ENCODE results near the gene NR3C2.

NR3C2 gene

DNA sequence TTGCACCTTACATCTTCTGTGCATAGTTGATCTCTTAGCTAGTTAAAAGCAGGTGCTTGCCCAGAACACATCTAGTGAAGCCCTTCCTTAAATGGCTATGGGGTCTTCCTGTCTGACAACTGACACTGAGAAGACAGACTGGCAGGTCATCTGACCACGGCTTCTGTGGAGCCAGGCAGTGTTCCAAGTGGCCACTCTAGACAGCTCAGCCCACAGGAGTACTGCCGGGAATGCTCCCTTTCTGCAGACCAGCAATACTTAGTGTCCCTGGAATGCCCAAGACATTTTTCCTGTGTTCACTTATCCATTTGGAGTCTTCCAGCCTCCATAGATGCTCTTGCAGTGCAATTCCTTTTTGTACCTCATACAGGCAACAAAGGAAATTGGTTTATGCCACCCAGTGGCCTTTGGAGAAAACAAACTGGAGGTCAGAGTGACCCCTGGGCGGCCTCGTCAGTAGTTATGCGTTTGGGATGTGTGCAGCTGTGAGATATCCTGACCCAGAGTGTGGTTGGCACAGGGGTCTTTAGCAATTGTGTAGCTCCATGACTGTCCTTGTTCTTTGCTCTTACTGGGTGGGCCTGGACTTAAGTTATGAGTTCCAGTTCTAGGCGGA is 374.8 kb downstream of the NR3C2 start:
- DNase-seq: no peak

DNA sequence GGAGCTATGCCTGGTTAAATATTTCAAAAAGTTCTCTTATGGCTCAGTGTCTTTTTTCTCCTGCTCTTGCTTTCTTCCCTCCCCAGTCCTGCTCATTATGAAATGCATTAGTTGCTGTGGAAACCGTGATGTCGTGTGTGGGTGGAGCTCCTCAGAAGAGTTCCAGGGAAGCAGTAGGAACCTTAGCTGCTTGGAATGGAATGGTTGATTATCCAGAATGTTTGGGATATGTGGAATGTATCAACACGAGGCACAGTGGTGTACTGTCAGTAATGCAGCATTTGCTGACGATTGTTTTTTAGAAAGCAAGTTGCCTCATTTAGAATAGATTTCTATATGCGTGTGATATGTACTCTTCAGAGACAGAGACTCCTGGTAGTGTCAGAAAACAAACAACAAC is 377.1 kb downstream of the NR3C2 start:
- no peak for DNase-seq

DNA sequence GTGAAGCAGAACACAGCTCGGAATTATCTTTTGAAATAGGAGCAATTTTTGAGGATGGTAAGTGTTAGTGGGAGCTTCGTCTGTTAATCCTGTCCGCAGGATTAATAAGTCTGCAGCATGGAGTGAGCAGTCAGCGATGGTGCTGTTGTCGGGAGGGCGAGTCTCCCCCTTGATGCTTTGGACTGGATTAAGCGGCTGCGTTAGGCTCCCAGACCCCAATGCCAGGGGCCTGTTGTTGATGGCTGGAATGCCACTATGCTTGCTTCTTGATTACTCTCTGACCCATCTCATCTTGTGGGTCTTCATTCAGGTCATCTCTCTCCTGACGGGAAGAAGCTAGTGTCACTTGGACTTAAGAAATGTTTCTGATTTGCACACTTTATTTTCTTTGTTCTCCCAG is 377.8 kb downstream of the NR3C2 start:
- DNase-seq: no peak

DNA sequence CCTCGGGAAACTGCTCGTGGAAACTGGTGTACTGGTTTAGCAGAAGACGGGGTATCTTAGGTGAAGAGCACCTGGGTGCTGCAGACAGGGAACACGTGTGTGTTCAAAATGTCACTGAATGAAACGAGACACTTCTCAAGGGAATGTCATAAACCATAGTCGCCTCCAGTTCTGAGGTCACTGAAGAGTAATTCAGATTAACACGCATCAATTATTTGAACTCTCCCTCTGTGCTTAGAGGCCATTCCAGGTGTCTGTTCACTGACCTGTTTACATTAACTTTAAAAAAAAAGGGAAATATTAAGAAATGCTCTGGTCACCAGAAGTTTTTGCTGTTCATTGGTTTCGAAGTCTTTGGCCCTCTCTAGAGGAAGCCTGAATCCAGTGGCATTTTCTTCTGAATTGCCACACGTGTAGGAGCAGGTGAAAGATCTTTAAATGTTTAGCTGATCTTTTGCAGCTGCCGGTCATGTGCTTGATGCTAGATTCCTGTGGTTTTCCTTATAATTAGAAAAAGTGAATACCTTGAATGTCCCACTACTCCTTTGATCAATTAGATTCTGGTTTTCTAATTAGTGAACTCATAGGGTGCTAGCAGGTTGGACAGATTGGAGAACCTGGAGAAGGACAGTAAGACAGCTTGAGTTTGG is 379.8 kb downstream of the NR3C2 start:
- DNase-seq: no peak

DNA sequence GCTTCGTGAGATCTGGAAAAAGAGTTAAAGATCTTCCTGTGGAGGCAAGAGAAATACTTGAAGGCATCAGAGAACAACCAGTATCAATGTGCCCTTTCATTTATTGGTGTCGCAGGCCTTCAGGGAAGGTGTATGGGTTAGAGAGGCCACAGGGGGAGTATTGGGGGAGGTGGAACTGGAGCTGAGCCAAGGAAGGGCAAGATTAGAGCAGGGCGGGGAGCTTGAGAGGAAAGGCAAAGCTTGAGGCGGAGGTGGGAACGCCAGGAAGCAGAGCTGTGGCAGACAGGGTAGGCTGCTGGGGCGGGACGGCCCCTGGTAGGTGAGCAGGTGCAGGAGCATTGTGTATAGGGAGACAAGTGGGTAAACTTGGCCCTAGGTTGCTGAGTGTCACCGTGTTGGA is 380.4 kb downstream of the NR3C2 start:
- no peak for DNase-seq

DNA sequence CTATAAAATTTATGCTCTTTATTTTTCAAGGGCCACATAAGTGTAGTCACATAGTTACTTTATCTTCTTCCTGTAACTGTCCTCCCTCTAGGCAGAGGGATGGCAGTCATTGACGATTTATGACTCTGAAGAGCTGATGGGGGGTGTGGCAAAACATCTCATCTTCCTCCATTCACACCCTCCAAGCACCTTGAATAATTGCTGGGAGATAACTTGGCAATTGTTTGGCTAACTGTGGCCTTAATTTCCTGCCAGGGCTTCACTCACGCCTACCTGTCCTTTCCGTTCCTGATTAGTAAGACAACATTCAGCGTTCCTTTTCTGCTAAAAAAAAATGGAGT is 381.1 kb downstream of the NR3C2 start:
- DNase-seq: peak in 1 of 5 experiments; percentile 33

DNA sequence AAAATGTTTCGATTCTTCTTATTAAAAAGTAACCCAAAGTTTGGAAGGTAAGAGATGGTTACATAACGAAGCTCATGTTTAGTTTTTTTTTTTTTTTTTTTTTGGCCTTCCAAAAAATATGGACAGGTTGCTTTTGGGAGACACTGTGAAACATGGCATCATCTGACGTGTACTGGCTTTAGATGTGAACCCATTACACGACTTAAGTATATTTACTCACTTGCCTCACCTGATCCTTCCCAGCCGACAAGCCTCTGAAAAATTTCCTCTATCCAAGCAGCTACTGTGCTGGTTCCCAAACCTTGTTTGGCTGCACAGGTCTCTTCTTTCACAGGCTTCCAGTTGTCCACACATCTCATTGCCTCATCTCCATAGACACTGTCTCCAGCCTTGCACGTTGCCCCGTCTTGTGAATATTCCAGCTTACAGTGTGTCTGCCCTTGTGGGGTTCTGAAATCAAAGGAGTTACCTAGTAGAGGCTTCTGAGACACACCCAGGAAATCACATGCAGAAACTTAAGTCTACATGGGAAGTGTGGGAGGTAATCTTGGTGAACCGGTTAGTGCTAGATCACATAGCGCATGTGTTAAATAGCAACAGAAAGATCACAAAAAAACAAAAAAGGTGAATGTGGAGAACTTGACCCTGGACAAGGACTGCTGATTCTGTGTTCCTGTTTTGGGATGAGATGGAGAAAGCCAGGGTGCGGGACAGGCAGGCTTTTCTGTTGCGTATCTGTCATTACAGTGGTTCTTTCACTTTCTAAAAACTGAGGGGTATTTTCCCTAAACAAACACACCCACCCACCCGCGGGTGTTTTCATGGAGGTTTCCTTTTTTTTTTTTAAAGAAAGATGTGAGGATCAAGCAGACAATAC is 381.7 kb downstream of the NR3C2 start:
- DNase-seq: peak in 2 of 5 experiments; percentile 39 to 68

DNA sequence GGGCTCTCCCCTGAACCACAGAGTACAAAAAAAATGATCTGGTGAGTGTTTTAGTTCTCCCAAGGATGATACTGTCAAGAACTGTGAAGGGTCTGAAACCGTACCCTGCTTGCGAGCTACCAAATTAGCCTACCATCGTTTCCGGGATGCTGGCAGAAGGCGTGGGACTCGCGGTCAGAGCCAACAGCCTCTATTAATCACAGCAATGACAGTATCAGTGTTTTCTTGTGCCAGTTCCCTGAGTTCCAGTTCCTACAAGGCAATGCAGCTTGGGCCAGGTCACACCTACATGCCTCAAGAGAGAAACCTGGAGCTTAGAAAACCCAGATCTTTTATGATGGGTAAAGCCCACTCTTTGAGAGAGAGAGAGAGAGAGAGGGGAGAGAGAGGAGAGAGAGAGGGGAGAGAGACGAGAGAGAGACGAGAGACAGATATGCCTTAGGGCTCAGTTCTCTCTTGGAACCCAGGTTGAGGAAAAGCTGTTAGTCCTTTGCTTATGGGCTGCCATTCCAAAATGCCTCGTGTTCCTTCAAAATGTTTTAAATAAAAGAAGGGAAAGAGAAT is 382.5 kb downstream of the NR3C2 start:
- DNase-seq: no peak

DNA sequence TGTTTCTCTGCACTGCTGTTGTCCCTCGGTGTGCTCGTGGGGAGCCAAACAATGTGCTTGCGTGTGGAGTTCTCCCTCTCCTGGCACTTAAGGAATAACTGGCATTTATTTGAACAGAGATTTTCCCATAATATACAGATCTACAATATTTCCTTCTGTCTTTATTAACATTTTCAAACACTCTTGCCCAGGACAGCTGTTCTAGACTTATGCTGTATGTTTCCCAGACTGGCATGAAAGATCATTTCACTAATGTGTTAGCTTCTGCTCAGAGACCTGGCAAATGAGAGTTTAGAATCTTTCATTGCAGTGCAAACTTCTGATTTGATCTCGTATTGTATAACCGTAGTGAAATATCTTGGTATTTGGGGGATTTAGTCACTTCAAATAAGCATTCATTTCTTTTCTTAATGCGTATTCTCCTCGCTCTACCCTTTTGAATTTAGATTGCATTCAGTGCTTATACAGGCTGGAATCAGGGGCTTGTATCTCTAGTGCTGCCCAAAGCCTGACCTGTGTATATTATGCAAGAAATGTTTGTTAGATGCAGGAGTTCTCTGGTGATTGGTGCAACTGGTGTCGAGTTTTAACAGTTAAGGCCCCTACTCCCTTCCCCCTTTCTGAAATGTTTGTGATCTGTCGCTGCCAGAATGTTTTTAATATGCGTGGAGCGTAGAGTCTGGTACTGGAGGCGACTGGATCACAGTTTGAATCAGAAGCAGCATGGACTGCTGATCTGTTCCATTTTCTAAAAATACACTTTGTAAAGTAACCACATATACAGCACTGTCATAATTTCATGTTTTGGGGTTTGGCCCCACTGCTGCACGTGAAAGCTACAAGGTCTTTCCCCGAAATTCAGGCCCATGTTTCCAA is 384.0 kb downstream of the NR3C2 start:
- no peak for DNase-seq

DNA sequence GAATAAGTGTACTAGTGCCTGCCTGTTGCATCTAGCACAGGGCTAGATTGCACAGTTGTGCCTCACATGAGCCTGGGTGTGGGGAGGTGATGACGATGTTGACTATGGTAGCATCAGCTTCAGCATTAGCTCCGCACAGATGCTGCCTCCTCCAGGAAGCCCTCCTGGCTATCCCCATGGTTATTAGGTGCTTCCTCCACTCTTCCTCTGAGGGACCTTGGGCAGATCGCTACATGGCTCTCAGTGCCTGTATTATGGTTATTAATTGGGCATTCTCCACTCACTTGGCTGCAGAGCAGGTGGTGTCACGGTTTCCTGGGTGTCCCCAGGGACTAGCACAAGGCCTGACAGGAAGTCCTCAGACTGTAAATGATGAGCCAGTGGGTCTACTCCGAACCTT is 384.7 kb downstream of the NR3C2 start:
- no peak for DNase-seq

DNA sequence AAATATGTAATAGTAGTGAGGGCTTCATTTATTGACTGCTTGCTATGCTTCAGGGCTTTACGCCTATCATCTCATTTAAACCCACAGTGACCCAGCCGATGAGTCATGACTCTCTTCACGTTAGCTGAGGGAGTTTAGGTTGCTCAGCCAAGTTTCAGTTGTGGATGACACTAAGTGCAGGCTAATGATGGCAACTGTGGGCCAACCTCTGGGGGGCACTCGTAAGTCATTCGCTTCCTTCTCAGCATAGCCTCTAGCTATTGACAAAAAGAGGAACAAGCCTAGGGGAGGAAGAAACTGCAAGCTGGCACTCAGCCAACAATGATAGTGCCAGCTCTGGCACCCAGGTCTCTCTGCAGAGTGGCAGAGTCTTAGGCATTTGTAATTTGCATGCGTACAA is 385.3 kb downstream of the NR3C2 start:
- DNase-seq: peak in 4 of 5 experiments; percentile 8 to 83 (median 40)

DNA sequence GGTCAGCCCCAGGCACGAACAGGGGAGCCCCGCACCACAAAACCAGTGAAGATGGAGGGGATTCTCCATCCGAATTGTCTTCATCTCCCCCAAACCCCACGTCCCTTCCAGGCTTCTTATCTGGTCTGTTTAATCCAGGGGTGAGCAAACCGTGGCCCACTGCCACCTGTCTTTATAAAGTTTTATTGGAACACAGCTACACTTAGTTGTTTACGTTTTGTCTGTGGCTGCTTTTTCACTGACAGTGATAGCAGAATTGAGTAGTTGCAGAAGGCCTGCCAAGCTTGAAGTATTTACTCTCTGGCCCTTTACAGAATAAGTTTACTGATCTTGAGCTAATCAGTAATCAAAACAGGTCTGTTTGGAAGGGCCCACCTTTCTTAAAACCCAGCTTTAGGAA is 386.4 kb downstream of the NR3C2 start:
- DNase-seq: no peak

DNA sequence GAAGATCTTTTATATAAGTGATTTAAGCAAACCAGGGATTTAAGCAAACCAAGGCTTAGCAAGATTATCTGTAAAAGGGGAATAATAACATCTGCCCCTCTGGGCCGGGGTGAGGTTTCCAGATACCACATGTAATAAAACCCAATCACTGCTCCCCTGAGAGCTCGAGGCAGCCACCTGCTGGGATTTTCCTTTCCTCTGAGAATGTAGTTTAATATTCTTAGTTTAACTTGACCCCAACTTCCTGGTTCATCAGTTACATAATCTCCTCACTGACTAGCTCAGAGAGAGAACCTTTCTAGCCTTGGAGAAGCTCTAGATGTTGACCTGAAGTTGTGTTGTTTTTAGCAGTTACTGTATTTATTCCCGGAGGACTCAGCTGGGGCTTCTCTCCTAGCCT is 387.9 kb downstream of the NR3C2 start:
- DNase-seq: no peak

DNA sequence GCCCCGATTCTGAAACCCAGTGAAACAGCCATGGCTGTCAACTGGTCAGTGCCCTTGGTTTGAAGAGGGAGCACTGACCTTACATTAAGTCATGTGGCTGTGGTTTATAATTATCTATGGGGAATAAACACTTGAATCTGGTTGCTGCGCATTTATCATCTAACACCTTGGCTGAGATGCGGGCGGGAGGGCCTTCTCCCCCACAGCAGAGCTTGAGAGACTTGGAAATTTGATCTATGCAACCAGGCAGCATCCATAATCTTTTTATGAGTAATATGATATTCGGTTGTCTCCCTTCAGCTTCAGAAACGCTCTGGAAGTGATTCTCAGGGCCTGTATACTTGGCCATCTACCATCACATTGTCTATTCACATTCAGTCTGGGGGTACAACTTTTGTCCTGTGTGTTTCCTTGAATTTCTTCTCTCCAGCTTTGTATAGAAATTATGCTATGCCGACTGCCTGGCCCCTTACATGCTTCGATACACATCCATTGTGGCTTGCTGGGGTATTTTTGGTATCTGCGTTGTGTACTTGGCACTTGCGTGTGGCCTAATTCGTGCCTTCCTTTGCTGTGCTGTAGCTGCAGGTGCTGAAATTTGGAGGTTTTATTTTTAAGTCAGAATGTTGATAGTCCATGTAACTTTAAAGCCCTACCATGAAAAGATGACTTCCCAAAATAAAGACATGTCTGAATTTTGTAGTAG is 388.8 kb downstream of the NR3C2 start:
- no peak for DNase-seq

DNA sequence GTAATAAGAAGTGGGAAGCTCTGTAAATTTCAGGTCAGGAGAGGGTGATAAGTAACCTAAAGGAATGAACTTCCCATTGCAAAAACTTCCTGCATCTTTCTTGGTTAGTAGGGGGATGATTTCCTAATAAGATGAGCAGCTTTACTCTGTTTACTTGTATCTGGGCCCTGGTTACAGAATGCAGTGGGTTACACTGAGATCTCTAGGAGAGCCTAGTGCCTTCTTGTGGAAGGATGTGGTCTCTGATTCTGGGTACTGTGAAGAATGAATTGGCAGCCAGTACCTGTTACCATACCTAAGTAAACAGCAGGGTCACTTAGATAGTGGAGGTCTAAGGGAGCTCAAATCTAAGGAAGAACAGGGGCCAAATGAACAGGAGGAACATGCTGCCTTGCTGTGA is 389.8 kb downstream of the NR3C2 start:
- peak in 2 of 5 experiments; percentile 49 to 88 for DNase-seq

DNA sequence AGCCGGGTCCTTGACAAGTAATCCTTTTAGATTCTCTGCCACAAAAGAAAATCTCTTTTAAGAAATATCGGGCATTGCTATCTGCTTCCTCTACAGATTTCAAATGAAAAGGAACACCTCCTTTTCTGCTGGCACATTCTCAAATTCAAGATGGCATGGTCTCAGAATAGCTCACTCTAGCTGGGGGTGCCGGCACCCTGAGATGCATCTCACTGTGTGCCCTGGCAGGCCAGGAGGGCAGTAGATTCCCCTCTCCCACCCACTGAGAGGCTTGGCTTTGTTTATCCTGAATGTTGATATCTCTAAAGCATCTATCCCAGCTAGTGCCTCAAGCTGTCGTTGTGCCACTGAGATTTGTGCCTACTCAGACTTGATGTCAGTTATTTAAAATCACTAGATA is 390.8 kb downstream of the NR3C2 start:
- DNase-seq: no peak

DNA sequence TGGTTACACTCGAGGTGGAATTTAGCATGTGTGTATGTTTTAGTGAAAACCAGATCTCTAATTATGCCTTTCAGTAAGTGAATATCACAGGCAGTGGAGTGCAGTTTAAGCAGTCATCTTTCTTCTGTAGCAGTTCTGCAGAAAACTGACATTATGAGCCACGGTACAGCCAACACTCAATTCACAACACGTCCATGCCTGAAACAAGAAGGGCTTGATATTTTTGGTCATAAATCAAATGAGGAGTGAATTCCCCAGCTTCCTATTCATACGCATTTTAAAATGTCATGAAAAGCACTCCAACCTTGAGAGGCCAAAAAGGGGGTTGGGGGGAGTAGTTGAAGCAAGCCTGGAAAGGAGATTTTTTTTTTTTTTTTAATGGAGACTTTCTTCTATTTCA is 393.6 kb downstream of the NR3C2 start:
- DNase-seq: no peak

DNA sequence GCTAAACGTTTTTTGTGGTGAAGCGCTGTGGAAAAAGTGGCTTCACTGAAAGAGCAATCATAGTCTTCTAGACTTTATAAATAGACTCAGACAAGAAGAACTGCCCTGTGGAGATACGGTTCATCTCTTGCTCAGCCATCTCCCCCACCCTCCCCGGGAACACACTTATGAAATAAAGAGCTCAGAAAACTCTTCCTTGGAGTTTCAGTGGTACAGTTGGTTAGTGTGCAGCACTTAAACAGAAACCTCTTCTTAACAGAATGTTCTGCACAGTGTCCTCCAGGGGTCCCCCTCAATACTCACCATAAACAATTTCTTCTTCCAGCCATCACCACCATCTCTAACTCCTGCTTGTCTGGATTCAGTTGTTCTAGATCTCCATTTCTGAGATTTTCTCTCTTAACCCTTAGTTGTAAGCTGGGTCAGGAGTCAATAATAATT is 397.3 kb downstream of the NR3C2 start:
- DNase-seq: peak in 1 of 5 experiments; percentile 22

DNA sequence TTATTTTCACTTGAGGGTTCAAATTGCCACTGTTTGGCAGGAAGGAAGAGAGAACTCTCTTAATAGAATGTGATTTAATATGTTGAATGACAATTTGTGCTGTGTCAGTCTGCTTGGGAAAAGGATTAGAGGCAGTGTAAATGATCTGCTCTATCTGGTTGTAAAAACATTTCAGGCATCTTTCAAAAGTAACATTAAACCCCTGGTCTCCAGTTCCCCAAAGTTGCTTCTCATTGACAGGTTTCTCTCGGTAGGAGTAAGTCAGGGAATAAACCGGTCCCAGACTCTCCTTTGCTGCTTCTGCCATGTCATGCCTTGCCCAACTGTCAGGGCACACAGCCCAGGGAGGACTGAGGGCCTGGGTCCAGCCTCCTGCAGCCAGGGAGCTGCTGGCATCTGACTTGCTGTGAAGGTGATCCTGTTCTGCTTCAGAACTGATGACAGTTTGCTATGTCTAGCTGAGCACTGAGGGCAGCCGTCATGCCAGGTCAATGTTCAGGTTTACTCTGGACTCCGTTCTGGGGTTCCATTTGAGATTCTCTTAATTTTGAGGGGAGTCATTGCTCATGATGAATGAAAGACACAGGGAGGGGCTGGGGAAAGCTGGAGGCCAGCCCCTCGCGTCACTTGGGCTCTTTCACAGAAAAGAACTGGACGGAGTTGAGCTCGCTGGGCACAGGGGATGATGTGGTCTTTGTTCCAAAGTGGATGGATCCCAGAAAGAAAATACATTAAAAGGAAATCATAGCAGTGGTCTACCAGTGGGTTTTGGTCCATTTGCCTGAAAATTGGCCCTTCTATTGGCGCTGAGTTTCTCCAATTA is 397.9 kb downstream of the NR3C2 start:
- no peak for DNase-seq

DNA sequence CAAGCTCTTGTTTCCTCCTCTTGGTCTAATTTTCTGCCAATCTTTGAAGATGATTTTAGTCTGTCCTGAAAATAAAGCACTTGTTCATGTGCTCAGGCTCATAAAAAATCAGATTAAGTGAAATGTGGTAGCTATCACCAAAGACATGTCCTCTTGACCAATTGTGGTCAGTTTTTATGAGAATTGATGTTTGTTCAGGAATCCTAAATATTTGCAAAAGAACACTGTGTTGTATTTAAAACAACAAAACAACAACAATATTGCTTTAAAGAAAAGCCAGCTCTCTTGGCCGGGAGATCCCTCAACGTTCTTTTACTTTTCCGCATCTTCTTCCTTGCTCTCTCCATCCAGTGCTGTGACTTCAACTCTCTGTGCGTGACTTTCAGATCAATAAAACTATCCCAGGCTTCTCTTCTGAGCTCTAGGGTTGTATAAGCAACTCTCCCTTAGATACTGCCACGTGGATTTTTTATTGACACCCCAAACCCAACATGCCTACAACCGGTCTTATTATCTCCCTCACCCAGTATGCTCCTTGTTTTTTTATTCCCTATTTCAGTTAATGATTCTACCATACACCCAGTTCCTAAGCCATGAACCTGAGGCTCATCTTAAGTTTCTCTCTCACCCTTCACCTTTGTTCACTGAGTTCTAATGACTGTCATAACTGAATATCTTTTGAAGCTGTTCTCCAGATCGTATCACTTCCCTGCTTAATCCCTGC is 400.4 kb downstream of the NR3C2 start:
- no peak for DNase-seq

Measured in T-helper 2 cell (primary cell).